GM23338 (cell line): ENCODE data around the gene AIP. TPM values are rescaled to one million over a fixed set of nuclear protein-coding genes. Genes with fewer than 3 reads are reported as not detected.
A peak's percentile ranks its signal among the peaks of the same experiment; 100 is the strongest.

Experiments used
- ATAC-seq: fragments of 200-7000 bp; cut with Tn5 transposase; 3 replicates; pipeline ENCODE4 v1.9.1; 2020
- DNase-seq: peaks from one replicate; pipeline ENCODE4 v3.0.0-alpha.2; 2015; ENCODE audit warnings: low spot score
- H2AFZ ChIP-seq: fragments of 200-600 bp; sonication (generic); 2 replicates; pipeline ENCODE4 v1.8.0; 2016; ENCODE audit warnings: antibody characterized with exemption, mild to moderate bottlenecking, moderate library complexity
- H3F3A ChIP-seq: fragments of 200-600 bp; sonication (generic); replicated peaks from 2 replicates; pipeline ENCODE4 v1.8.0; 2017; ENCODE audit warnings: antibody characterized with exemption, mixed run types, low read depth
- H3K27ac ChIP-seq: fragments of 200-600 bp; sonication (generic); 2 replicates; pipeline ENCODE4 v1.6.1; 2016; ENCODE audit warnings: low read depth
- H3K27me3 ChIP-seq: fragments of 200-600 bp; sonication (generic); 2 replicates; pipeline ENCODE4 v1.8.0; 2016; ENCODE audit warnings: mild to moderate bottlenecking, mixed run types, moderate library complexity; ENCODE audit not compliant: insufficient read depth
- H3K36me3 ChIP-seq: fragments of 200-600 bp; sonication (generic); 2 replicates; pipeline ENCODE4 v1.8.0; 2016; ENCODE audit warnings: mild to moderate bottlenecking; ENCODE audit not compliant: insufficient read depth
- H3K4me1 ChIP-seq: fragments of 200-600 bp; sonication (generic); 2 replicates; pipeline ENCODE4 v1.8.0; 2016; ENCODE audit warnings: mild to moderate bottlenecking, moderate library complexity; ENCODE audit not compliant: insufficient read depth
- H3K4me2 ChIP-seq: fragments of 200-600 bp; sonication (generic); 2 replicates; pipeline ENCODE4 v1.7.1; 2017; ENCODE audit warnings: mixed run types
- H3K4me3 ChIP-seq: fragments of 200-600 bp; sonication (generic); 2 replicates; pipeline ENCODE4 v1.6.1; 2016; ENCODE audit warnings: mixed run types
- H3K79me2 ChIP-seq: fragments of 200-600 bp; sonication (generic); replicated peaks from 2 replicates; pipeline ENCODE4 v1.8.0; 2017; ENCODE audit warnings: mild to moderate bottlenecking; ENCODE audit not compliant: insufficient read depth
- H3K9me2 ChIP-seq: fragments of 200-600 bp; sonication (generic); 2 replicates; pipeline ENCODE4 v1.8.0; 2017; ENCODE audit not compliant: insufficient read depth
- H4K20me1 ChIP-seq: fragments of 200-600 bp; sonication (generic); replicated peaks from 2 replicates; pipeline ENCODE4 v1.8.0; 2017; ENCODE audit warnings: mild to moderate bottlenecking; ENCODE audit not compliant: insufficient read depth
- H3K27ac Mint-ChIP-seq: 2 replicates; pipeline ENCODE4 v1.8.0; 2020; ENCODE audit warnings: inconsistent platforms, mild to moderate bottlenecking, moderate library complexity, mixed read lengths
- H3K27me3 Mint-ChIP-seq: 3 replicates; pipeline ENCODE4 v1.8.0; 2022; ENCODE audit warnings: low read depth, mild to moderate bottlenecking, moderate library complexity, mixed read lengths, inconsistent platforms; ENCODE audit not compliant: insufficient read depth, poor library complexity
- H3K36me3 Mint-ChIP-seq: 3 replicates; pipeline ENCODE4 v1.8.0; 2021; ENCODE audit warnings: low read depth, mild to moderate bottlenecking, inconsistent platforms, moderate library complexity, mixed read lengths
- H3K4me1 Mint-ChIP-seq: 3 replicates; pipeline ENCODE4 v1.8.0; 2020; ENCODE audit warnings: mild to moderate bottlenecking, inconsistent platforms, mixed read lengths
- H3K4me3 Mint-ChIP-seq: 3 replicates; pipeline ENCODE4 v1.8.0; 2021; ENCODE audit warnings: moderate library complexity, mild to moderate bottlenecking, inconsistent platforms, mixed read lengths
- H3K9me3 Mint-ChIP-seq: 3 replicates; pipeline ENCODE4 v1.8.0; 2020; ENCODE audit warnings: moderate library complexity, mild to moderate bottlenecking, inconsistent platforms, mixed read lengths
- CREB1 ChIP-seq: fragments of 250-450 bp; sonication (Bioruptor Pico); IDR thresholded peaks from 2 replicates; pipeline ENCODE4 v1.5.0; 2020; ENCODE audit warnings: low read depth, mild to moderate bottlenecking, moderate library complexity
- EZH2 ChIP-seq: fragments of 200-600 bp; sonication (generic); IDR thresholded peaks from one replicate; pipeline ENCODE4 v1.8.0; 2017; ENCODE audit warnings: antibody characterized with exemption, mild to moderate bottlenecking, low read depth; ENCODE audit not compliant: unreplicated experiment
- EZH2phosphoT487 ChIP-seq: fragments of 200-600 bp; sonication (generic); IDR thresholded peaks from one replicate; pipeline ENCODE4 v1.8.1; 2018; ENCODE audit warnings: antibody characterized with exemption; ENCODE audit not compliant: unreplicated experiment
- NANOG ChIP-seq: IDR thresholded peaks from 2 replicates; pipeline ENCODE4 v1.6.1; 2016; ENCODE audit warnings: antibody characterized with exemption, borderline replicate concordance
- POLR2AphosphoS5 ChIP-seq: IDR thresholded peaks from 2 replicates; pipeline ENCODE4 v1.6.1; 2016; ENCODE audit warnings: antibody characterized with exemption, low read depth
- ZNF114 ChIP-seq: fragments of 250-450 bp; sonication (Bioruptor Pico); IDR thresholded peaks from 2 replicates; pipeline ENCODE4 v1.5.0; 2020; ENCODE audit warnings: mild to moderate bottlenecking, moderate library complexity
- polyA plus RNA-seq: library from polyadenylated mRNA; unstranded; fragments of >200 nt; fragmentation: Nextera tagmentation; extraction: Ambion mirVana; gene quantifications from 2 replicates; pipeline ENCODE4 v1.2.1, GENCODE V29; 2016
- total RNA-seq: library from RNA; depleted of rRNA; stranded (reverse); fragments of >200 nt; shearing (Covaris generic); gene quantifications from 2 replicates; pipeline ENCODE4 v1.2.3, GENCODE V29; 2014
- TF ChIP-seq, protein P1 (sequence below): fragments of 250-450 bp; sonication (Bioruptor Pico); IDR thresholded peaks from 2 replicates; pipeline ENCODE4 v1.5.0; 2020; ENCODE audit warnings: mild to moderate bottlenecking, moderate library complexity
- TF ChIP-seq, protein P2 (sequence below), 2 experiments: fragments of 200-600 bp in 1 of 2; sonication (generic) in 1 of 2; conservative IDR thresholded peaks; 2 replicates each; pipeline versions ENCODE4 v1.5.1 to v1.6.1; 2016 to 2017; ENCODE audit warnings: antibody characterized with exemption in 2 of 2, low read depth in 2 of 2, mild to moderate bottlenecking in 2 of 2, moderate library complexity in 1 of 2
- TF ChIP-seq, protein P3 (sequence below): IDR thresholded peaks from 2 replicates; pipeline ENCODE4 v1.6.1; 2016; ENCODE audit warnings: antibody characterized with exemption

The AIP gene
- total and polyA plus RNA-seq, 2 experiments from 2014 or later, result 29.1 to 32.1 TPM

GRCh38 chr11:67445515-67445914 lies 37.3 kb upstream of the AIP start:
- Histone ChIP-seq H3K79me2 (no peaks in the 10 kb centered on the region), H3K9me2 (no peaks in the 10 kb centered on the region), H3K4me3 (no peak overlapping the region), H4K20me1 (no peaks in the 10 kb centered on the region), H3K27ac (no peak overlapping the region), H3K27me3 (no peaks in the 10 kb centered on the region), H2AFZ (no peak overlapping the region), H3K4me2 (no peak overlapping the region), H3F3A (0 out of 2 replicates have a peak, but pooled peaks cover 4% of the 10 kb centered on the region), H3K4me1 (0 out of 2 replicates have a peak, but pooled peaks cover 3% of the 10 kb centered on the region), H3K36me3 (no peaks in the 10 kb centered on the region)
- DNase-seq, result no peak
- H3K27ac Mint-ChIP-seq, result no peak overlapping the region
- H3K27me3 Mint-ChIP-seq, result peaks cover 22% of the 10 kb centered on the region
- peaks cover 5% of the 10 kb centered on the region; the same call in 2 of the 3 replicates for H3K4me1 Mint-ChIP-seq
- ATAC-seq, result no peak
- peak overlapping the region; percentile 16; the same call in 2 of the 3 replicates for H3K4me3 Mint-ChIP-seq
- H3K36me3 Mint-ChIP-seq, result peaks cover 11% of the 10 kb centered on the region; the same call in 1 of the 3 replicates
- TF ChIP-seq EZH2phosphoT487 (no peak), ZNF114 (no peak), NANOG (no peak), POLR2AphosphoS5 (no peak), EZH2 (no peak), CREB1 (CRISPR knock-in tag) (no peak)
- TF ChIP-seq, protein P1, sequence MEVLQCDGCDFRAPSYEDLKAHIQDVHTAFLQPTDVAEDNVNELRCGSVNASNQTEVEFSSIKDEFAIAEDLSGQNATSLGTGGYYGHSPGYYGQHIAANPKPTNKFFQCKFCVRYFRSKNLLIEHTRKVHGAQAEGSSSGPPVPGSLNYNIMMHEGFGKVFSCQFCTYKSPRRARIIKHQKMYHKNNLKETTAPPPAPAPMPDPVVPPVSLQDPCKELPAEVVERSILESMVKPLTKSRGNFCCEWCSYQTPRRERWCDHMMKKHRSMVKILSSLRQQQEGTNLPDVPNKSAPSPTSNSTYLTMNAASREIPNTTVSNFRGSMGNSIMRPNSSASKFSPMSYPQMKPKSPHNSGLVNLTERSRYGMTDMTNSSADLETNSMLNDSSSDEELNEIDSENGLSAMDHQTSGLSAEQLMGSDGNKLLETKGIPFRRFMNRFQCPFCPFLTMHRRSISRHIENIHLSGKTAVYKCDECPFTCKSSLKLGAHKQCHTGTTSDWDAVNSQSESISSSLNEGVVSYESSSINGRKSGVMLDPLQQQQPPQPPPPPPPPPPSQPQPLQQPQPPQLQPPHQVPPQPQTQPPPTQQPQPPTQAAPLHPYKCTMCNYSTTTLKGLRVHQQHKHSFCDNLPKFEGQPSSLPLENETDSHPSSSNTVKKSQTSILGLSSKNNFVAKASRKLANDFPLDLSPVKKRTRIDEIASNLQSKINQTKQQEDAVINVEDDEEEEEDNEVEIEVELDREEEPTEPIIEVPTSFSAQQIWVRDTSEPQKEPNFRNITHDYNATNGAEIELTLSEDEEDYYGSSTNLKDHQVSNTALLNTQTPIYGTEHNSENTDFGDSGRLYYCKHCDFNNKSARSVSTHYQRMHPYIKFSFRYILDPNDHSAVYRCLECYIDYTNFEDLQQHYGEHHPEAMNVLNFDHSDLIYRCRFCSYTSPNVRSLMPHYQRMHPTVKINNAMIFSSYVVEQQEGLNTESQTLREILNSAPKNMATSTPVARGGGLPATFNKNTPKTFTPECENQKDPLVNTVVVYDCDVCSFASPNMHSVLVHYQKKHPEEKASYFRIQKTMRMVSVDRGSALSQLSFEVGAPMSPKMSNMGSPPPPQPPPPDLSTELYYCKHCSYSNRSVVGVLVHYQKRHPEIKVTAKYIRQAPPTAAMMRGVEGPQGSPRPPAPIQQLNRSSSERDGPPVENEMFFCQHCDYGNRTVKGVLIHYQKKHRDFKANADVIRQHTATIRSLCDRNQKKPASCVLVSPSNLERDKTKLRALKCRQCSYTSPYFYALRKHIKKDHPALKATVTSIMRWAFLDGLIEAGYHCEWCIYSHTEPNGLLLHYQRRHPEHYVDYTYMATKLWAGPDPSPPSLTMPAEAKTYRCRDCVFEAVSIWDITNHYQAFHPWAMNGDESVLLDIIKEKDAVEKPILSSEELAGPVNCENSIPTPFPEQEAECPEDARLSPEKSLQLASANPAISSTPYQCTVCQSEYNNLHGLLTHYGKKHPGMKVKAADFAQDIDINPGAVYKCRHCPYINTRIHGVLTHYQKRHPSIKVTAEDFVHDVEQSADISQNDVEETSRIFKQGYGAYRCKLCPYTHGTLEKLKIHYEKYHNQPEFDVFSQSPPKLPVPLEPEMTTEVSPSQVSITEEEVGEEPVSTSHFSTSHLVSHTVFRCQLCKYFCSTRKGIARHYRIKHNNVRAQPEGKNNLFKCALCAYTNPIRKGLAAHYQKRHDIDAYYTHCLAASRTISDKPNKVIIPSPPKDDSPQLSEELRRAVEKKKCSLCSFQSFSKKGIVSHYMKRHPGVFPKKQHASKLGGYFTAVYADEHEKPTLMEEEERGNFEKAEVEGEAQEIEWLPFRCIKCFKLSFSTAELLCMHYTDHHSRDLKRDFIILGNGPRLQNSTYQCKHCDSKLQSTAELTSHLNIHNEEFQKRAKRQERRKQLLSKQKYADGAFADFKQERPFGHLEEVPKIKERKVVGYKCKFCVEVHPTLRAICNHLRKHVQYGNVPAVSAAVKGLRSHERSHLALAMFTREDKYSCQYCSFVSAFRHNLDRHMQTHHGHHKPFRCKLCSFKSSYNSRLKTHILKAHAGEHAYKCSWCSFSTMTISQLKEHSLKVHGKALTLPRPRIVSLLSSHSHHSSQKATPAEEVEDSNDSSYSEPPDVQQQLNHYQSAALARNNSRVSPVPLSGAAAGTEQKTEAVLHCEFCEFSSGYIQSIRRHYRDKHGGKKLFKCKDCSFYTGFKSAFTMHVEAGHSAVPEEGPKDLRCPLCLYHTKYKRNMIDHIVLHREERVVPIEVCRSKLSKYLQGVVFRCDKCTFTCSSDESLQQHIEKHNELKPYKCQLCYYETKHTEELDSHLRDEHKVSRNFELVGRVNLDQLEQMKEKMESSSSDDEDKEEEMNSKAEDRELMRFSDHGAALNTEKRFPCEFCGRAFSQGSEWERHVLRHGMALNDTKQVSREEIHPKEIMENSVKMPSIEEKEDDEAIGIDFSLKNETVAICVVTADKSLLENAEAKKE, result no peak
- TF ChIP-seq, protein P2, sequence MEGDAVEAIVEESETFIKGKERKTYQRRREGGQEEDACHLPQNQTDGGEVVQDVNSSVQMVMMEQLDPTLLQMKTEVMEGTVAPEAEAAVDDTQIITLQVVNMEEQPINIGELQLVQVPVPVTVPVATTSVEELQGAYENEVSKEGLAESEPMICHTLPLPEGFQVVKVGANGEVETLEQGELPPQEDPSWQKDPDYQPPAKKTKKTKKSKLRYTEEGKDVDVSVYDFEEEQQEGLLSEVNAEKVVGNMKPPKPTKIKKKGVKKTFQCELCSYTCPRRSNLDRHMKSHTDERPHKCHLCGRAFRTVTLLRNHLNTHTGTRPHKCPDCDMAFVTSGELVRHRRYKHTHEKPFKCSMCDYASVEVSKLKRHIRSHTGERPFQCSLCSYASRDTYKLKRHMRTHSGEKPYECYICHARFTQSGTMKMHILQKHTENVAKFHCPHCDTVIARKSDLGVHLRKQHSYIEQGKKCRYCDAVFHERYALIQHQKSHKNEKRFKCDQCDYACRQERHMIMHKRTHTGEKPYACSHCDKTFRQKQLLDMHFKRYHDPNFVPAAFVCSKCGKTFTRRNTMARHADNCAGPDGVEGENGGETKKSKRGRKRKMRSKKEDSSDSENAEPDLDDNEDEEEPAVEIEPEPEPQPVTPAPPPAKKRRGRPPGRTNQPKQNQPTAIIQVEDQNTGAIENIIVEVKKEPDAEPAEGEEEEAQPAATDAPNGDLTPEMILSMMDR (conservative IDR thresholded peaks at IDR 0.05; ENCODE audit: low read depth in 2 of 2), result no peak
- TF ChIP-seq, protein P3, sequence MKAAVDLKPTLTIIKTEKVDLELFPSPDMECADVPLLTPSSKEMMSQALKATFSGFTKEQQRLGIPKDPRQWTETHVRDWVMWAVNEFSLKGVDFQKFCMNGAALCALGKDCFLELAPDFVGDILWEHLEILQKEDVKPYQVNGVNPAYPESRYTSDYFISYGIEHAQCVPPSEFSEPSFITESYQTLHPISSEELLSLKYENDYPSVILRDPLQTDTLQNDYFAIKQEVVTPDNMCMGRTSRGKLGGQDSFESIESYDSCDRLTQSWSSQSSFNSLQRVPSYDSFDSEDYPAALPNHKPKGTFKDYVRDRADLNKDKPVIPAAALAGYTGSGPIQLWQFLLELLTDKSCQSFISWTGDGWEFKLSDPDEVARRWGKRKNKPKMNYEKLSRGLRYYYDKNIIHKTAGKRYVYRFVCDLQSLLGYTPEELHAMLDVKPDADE, result no peak
- no peaks in the 10 kb centered on the region for H3K9me3 Mint-ChIP-seq
